SJSA1 (cell line): ENCODE measurements around the gene SLX4IP. TPM values are rescaled to one million over a fixed set of nuclear protein-coding genes. Genes with fewer than 3 reads are reported as not detected.
A peak's percentile ranks its signal among the peaks of the same experiment; 100 is the strongest.

Source experiments
- DNase-seq, 2 experiments: peaks; one replicate each; pipeline ENCODE4 v3.0.0-alpha.2; 2015 to 2020; ENCODE audit warnings: low spot score in 2 of 2, low read depth in 1 of 2
- H3K27ac ChIP-seq: fragments of 250-450 bp; sonication (Bioruptor Pico); 2 replicates; pipeline ENCODE4 v1.5.1; 2020; ENCODE audit warnings: mild to moderate bottlenecking, moderate library complexity
- H3K27me3 ChIP-seq: fragments of 250-450 bp; sonication (Bioruptor Pico); replicated peaks from 2 replicates; pipeline ENCODE4 v1.5.1; 2020; ENCODE audit warnings: mild to moderate bottlenecking, moderate library complexity
- H3K36me3 ChIP-seq: fragments of 250-450 bp; sonication (Bioruptor Pico); 2 replicates; pipeline ENCODE4 v1.5.1; 2020; ENCODE audit warnings: mild to moderate bottlenecking
- H3K4me1 ChIP-seq: fragments of 250-450 bp; sonication (Bioruptor Pico); replicated peaks from 2 replicates; pipeline ENCODE4 v1.6.1; 2021; ENCODE audit warnings: mild to moderate bottlenecking
- H3K4me3 ChIP-seq: fragments of 250-450 bp; sonication (Bioruptor Pico); 2 replicates; pipeline ENCODE4 v1.5.1; 2020; ENCODE audit warnings: mild to moderate bottlenecking
- H3K9me3 ChIP-seq: fragments of 250-450 bp; sonication (Bioruptor Pico); replicated peaks from 2 replicates; pipeline ENCODE4 v1.5.1; 2020; ENCODE audit warnings: mild to moderate bottlenecking
- total RNA-seq: library from RNA; depleted of rRNA; stranded (reverse); fragments of >200 nt; shearing (Covaris generic); gene quantifications from 2 replicates; pipeline ENCODE4 v1.2.3, GENCODE V29; 2014

The SLX4IP gene
- total RNA-seq, 1 experiment from 2014 or later: 5.9 TPM

- H3K4me3 ChIP-seq: no peak overlapping the region
Measured at GRCh38 chr20:10463622-10464021, 28.5 kb downstream of the SLX4IP start.

GRCh38 chr20:10465135-10465534 is 30.0 kb downstream of the SLX4IP start:
- H3K9me3 ChIP-seq: no peaks in the 10 kb centered on the region
- H3K27ac ChIP-seq: no peak overlapping the region
- peaks cover 44% of the 10 kb centered on the region for H3K4me1 ChIP-seq
- no peak overlapping the region for H3K4me3 ChIP-seq
- DNase-seq: no peak
- no peaks in the 10 kb centered on the region for H3K27me3 ChIP-seq
- no peaks in the 10 kb centered on the region for H3K36me3 ChIP-seq

More at GRCh38 chr20:10463622-10464021, 28.5 kb downstream of the SLX4IP start:
- no peaks in the 10 kb centered on the region for H3K27me3 ChIP-seq
- H3K4me1 ChIP-seq: peaks cover 38% of the 10 kb centered on the region
- H3K9me3 ChIP-seq: no peaks in the 10 kb centered on the region
- H3K27ac ChIP-seq: no peak overlapping the region
- no peak for DNase-seq
- no peaks in the 10 kb centered on the region for H3K36me3 ChIP-seq

DNA sequence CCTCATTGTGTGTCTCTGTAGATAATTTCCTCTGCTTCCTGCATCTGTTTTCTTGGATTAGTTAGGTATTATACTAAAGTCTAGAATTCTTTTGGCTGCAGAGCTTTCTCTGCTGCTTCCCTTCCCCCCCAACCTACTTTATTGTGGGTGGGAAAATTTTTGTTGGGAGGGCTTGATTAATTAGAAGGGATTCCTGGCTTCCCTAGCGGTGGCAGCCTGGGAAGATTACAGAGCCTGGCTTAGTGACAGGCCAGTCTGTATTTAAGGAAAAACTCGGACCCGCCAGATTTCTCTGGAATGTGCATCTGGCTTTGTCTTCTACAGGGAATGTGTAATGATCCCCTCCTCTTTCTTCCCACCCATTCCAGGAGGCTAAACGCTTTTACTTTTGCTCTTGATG is 31.2 kb downstream of the SLX4IP start:
- Histone ChIP-seq H3K36me3 (no peaks in the 10 kb centered on the region), H3K27ac (peak overlapping the region; percentile 48), H3K27me3 (no peaks in the 10 kb centered on the region), H3K9me3 (no peaks in the 10 kb centered on the region), H3K4me1 (peaks cover 44% of the 10 kb centered on the region), H3K4me3 (no peak overlapping the region)
- DNase-seq: peak in 1 of 2 experiments; percentile 47

DNA sequence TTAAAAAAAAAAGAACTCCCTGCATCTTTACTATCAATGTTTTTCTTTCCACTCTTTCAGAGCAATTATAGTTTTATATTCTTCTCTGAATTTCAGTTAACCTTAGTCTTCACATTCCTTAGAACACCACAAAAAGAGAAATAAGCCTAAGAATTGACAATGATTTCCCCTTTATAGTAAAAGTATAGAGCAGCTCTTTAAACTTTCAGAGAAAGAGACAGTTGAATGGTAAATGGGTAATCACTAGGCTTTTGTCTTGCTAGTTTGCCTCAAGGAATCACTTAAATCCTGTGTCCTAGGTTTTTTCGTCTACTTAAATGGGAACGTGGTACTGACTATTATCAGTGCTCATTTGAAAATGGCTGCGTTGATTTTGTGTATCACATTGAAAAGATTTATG is 31.8 kb downstream of the SLX4IP start:
- no peaks in the 10 kb centered on the region for H3K27me3 ChIP-seq
- no peaks in the 10 kb centered on the region for H3K36me3 ChIP-seq
- no peak for DNase-seq
- H3K4me3 ChIP-seq: no peak overlapping the region
- peak overlapping the region; percentile 48 for H3K27ac ChIP-seq
- H3K4me1 ChIP-seq: peaks cover 44% of the 10 kb centered on the region
- no peaks in the 10 kb centered on the region for H3K9me3 ChIP-seq

GRCh38 chr20:10467681-10468339 is 32.7 kb downstream of the SLX4IP start:
- no peaks in the 10 kb centered on the region for H3K9me3 ChIP-seq
- peaks cover 39% of the 10 kb centered on the region for H3K4me1 ChIP-seq
- H3K4me3 ChIP-seq: no peak overlapping the region
- no peaks in the 10 kb centered on the region for H3K27me3 ChIP-seq
- no peak for DNase-seq
- no peaks in the 10 kb centered on the region for H3K36me3 ChIP-seq
- no peak overlapping the region for H3K27ac ChIP-seq

- Histone ChIP-seq H3K27me3 (no peaks in the 10 kb centered on the region), H3K4me1 (peaks cover 43% of the 10 kb centered on the region), H3K4me3 (no peak overlapping the region), H3K27ac (no peak overlapping the region), H3K9me3 (no peaks in the 10 kb centered on the region), H3K36me3 (no peaks in the 10 kb centered on the region)
- DNase-seq: no peak
Measured at GRCh38 chr20:10468340-10468845, 33.3 kb downstream of the SLX4IP start.

DNA sequence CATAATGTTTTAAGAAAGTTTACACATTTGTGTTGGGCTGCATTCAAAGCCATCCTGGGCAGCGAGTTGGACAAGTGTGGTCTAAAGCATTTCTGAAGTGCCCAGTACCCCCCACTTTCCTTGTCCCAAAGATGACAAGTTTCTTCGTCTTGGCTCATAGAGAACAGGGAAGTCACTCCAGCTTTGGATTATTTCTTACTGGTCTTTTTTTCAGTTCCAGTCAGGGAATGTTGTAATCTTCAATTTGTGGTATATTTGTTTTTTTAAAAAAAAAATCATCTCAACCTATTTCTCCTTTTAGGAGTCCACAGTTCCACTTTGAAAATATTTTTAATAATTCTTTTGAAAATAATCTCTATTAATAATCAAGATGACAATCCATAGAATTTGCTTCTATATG is 34.0 kb downstream of the SLX4IP start:
- no peak overlapping the region for H3K4me3 ChIP-seq
- H3K27me3 ChIP-seq: no peaks in the 10 kb centered on the region
- H3K36me3 ChIP-seq: no peaks in the 10 kb centered on the region
- H3K27ac ChIP-seq: no peak overlapping the region
- DNase-seq: no peak
- no peaks in the 10 kb centered on the region for H3K9me3 ChIP-seq
- H3K4me1 ChIP-seq: peaks cover 49% of the 10 kb centered on the region

GRCh38 chr20:10469599-10469998 is 34.5 kb downstream of the SLX4IP start:
- H3K4me3 ChIP-seq: no peak overlapping the region
- H3K4me1 ChIP-seq: peaks cover 49% of the 10 kb centered on the region
- H3K27ac ChIP-seq: no peak overlapping the region
- no peaks in the 10 kb centered on the region for H3K9me3 ChIP-seq
- H3K27me3 ChIP-seq: no peaks in the 10 kb centered on the region
- DNase-seq: peak; percentile 48 to 58
- H3K36me3 ChIP-seq: no peaks in the 10 kb centered on the region

GRCh38 chr20:10470276-10470675 is 35.2 kb downstream of the SLX4IP start:
- Histone ChIP-seq H3K36me3 (no peaks in the 10 kb centered on the region), H3K4me3 (no peak overlapping the region), H3K27me3 (no peaks in the 10 kb centered on the region), H3K4me1 (peaks cover 44% of the 10 kb centered on the region), H3K9me3 (no peaks in the 10 kb centered on the region), H3K27ac (no peak overlapping the region)
- no peak for DNase-seq

DNA sequence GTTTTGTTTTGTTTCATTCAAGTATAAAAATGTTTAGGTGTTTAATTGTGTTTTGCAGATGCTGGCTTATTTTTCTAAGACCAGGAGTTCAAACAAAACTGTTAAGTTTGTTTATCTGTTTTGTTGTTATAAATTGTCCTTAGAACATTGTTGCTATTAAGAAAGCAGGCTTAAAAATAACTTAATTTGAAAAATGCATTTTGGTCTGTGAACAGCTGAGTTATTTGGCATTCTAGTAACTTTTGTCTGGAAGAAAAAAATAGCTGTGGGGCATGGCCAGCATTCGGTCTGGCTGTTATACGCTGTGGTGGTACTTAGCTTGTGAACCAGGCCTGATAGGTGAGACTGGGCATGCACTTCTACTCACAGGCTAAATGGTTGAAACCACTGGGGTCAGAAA is 37.8 kb downstream of the SLX4IP start:
- Histone ChIP-seq H3K27ac (no peak overlapping the region), H3K4me3 (no peak overlapping the region), H3K4me1 (peaks cover 33% of the 10 kb centered on the region), H3K36me3 (no peaks in the 10 kb centered on the region), H3K27me3 (no peaks in the 10 kb centered on the region), H3K9me3 (no peaks in the 10 kb centered on the region)
- peak in 1 of 2 experiments; percentile 57 for DNase-seq

GRCh38 chr20:10474606-10475184 is 39.6 kb downstream of the SLX4IP start:
- H3K9me3 ChIP-seq: no peaks in the 10 kb centered on the region
- H3K4me3 ChIP-seq: no peak overlapping the region
- no peaks in the 10 kb centered on the region for H3K36me3 ChIP-seq
- H3K27ac ChIP-seq: no peak overlapping the region
- H3K4me1 ChIP-seq: peaks cover 22% of the 10 kb centered on the region
- H3K27me3 ChIP-seq: no peaks in the 10 kb centered on the region
- DNase-seq: no peak

DNA sequence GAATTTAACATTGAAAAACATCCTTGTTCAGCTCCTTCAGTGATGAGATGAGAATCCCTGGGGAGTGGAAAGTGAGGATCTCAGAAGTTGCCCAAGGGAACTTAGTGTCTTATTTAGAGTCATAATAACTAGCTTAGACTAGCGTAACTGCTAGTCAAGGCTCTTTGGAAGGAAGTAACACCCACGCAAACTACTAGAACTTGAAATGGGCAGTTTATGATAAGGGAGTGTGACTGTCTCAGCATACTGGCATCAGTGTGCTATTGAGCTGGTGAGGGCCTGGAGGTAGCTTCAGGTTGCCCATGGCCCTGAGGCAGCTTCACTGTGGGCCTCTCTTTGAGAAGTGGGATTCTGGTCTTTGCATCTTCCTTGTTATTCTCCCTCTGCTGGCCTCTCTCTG is 40.1 kb downstream of the SLX4IP start:
- H3K27ac ChIP-seq: no peak overlapping the region
- no peaks in the 10 kb centered on the region for H3K36me3 ChIP-seq
- peaks cover 20% of the 10 kb centered on the region for H3K4me1 ChIP-seq
- H3K9me3 ChIP-seq: no peaks in the 10 kb centered on the region
- H3K27me3 ChIP-seq: no peaks in the 10 kb centered on the region
- H3K4me3 ChIP-seq: no peak overlapping the region
- DNase-seq: no peak

GRCh38 chr20:10476319-10476724 is 41.2 kb downstream of the SLX4IP start:
- H3K27me3 ChIP-seq: no peaks in the 10 kb centered on the region
- H3K4me3 ChIP-seq: no peak overlapping the region
- H3K27ac ChIP-seq: no peak overlapping the region
- no peaks in the 10 kb centered on the region for H3K9me3 ChIP-seq
- no peaks in the 10 kb centered on the region for H3K36me3 ChIP-seq
- DNase-seq: no peak
- peaks cover 20% of the 10 kb centered on the region for H3K4me1 ChIP-seq

- no peak overlapping the region for H3K27ac ChIP-seq
- no peaks in the 10 kb centered on the region for H3K9me3 ChIP-seq
- no peak for DNase-seq
- no peaks in the 10 kb centered on the region for H3K27me3 ChIP-seq
- no peak overlapping the region for H3K4me3 ChIP-seq
- H3K4me1 ChIP-seq: peaks cover 16% of the 10 kb centered on the region
- no peaks in the 10 kb centered on the region for H3K36me3 ChIP-seq
Measured at GRCh38 chr20:10478205-10478604, 43.1 kb downstream of the SLX4IP start.
